Posterior vena cava (tissue), 2 donors: ENCODE measurements around the gene ATP10A. TPM values are rescaled to one million over a fixed set of nuclear protein-coding genes. Genes with fewer than 3 reads are reported as not detected.

Experiments
- DNase-seq: peaks from one replicate; pipeline ENCODE4 v3.0.0-alpha.2; 2020; ENCODE audit warnings: low spot score
- intact Hi-C, 2 donors: fragments of 100-400 bp; cut with DNase I; formaldehyde crosslinking; loops; one replicate each; pipeline versions ENCODE4 v1.14.1 to v1.14.2; 2022 to 2023
- total RNA-seq, 2 donors: library from RNA; stranded (reverse); fragmentation: NEBNext Ultra II Directional; extraction: Animal tissue kit (Norgen Biotek cat#: 25700); gene quantifications; one replicate each; pipeline ENCODE4 v1.2.1, GENCODE V29; 2021
- donor health status: DM: yes; HTN: yes; CAD: no.
- donor health status: DM: yes; HTN: yes; CAD: no.

ATP10A gene
- total RNA-seq, 2 donors from 2014 or later = 18.7 to 21.5 TPM

GRCh38 chr15:25736461-25736860 is 126.7 kb downstream of the ATP10A start:
- intact Hi-C loops = no loop called here
- DNase-seq = no peak

- no peak for DNase-seq
- intact Hi-C loops = no loop called here
These were observed 127.4 kb downstream of the ATP10A start for GRCh38 chr15:25735550-25736384.

DNA sequence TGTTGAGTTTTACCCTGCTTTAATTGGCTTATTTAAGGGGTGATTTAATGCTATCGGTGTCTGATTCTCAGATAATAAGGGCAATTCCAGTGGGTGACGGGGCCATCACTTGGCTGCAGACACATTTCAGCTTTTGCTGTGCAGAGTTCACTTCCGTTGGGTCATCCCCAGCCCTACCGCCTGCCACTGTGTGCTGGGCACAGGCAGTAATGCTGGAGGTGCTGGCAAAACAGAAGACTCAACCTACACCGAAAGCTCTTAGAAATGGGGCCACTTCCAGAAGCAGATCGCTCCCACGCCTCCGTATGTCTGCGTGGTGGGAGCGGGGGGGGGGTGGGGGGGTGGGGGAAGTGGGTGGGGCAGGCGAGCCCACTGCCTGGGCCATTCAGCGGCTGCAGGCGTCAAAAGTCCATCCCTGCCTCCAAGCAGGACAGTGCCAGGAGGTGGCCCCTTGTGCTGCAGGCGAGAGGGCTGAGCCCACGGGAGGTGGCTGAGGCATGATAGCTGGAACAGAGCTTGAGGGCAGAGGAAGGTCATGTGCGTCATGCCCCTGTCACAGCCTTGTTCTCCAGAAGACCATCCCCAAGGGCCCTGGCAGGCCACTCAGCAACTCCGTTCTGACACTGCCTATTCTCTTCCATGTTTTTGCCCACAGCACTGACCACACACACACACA is 128.3 kb downstream of the ATP10A start:
- intact Hi-C loops = no loop called here
- DNase-seq = no peak

GRCh38 chr15:25733856-25734679 is 129.1 kb downstream of the ATP10A start:
- DNase-seq = no peak
- intact Hi-C loops = no loop called here

- intact Hi-C loops = no loop called here
- DNase-seq = no peak
These were observed 129.9 kb downstream of the ATP10A start for GRCh38 chr15:25733036-25733855.

DNA sequence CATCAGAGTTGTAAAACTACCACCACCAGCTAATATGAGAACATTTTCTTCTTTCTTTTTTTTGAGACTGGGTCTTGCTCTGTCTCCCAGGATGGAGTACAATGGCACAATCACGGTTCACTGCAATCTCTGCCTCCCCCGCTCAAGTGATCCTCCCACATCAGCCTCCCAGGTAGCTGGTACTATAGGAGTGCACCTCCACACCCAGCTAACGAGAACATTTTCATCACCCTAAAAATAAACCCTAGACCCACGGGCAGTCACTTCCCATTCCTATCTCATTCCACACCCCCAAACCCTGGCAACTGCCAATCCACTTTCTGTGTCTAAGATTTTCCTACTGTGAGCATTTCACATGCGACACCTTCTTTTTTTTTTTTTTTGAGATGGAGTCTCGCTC is 130.9 kb downstream of the ATP10A start:
- intact Hi-C loops = no loop called here
- no peak for DNase-seq

- intact Hi-C loops = no loop called here
- DNase-seq = no peak
These were observed 131.7 kb downstream of the ATP10A start for GRCh38 chr15:25731411-25731810.

- intact Hi-C loops = no loop called here
- DNase-seq = no peak
These were observed 132.2 kb downstream of the ATP10A start for GRCh38 chr15:25730918-25731317.

- no peak for DNase-seq
- intact Hi-C loops = no loop called here
These were observed 134.3 kb downstream of the ATP10A start for GRCh38 chr15:25728816-25729215.

DNA sequence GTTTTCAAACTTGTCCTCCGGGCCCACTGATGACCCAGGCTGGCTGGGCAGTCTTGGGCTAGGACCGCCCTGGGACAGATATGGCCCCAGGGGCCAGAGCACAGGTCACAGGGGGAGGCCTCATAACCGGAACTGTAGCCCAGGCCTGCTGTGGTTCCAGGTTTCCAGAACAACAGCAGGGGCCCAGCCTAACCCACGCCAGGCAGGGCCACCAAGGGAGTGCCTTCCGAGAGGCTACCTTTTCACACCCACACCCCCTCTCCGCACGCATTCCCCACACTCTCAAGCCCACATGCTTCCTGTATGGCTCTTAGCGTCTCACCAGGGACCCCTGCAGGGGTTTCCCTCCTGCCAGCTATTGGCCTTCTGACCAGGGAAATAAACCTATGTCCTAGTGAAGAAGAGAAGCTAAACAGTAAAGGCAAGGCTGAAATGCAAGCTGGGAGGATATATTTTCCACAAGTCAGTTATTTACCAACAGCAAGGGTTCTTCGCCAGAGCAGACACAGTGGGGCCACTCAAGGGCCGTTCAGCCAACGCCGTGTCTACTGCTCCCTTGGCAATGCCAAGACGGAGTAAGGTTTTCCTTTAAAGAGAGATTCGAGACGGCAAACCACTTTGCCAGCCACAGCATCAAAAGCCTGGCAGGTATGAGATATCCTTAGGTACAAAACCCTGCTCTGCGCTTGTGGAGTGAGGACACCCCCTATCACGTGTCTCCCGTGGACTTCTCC is 135.1 kb downstream of the ATP10A start:
- DNase-seq = no peak
- intact Hi-C loops = no loop called here

DNA sequence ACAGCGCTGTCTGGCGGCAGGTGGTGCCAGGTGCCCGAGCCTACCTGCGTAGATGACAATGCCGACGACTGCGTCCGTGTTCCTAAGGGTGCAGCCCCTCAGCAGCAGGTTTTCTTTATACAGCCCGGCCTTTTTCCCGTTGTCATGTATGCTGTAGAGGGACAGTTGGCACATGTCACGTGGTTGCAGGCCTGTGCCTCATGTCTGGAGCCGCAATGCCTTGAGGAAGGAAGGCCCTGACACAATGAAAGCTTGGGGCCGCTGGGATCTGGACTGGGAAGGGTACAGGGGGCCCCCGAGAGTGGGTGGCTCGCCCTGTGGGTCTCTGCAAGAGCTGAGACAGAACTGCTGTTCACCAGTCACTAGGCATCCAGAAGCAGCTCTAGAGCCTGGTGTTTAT is 136.0 kb downstream of the ATP10A start:
- intact Hi-C loops = no loop called here

DNA sequence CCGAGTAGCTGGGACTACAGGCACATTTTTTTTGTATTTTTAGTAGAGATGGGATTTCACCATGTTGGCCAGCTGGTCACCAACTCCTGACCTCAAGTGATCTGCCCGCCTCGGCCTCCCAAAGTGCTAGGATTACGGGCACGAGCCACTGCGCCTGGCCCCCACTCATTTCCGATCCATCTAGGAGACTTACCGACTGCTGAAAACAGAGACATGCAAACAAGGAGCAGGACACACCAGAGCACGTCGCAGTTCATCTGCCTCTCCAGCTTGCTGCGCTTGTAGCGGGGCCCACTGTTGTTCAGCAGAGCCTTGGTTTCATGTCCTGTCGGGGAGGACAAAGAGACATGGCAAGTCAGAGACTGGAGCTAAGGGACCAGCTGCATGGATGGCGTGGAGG is 137.4 kb downstream of the ATP10A start:
- peak; percentile 75 for DNase-seq
- intact Hi-C loops = no loop called here

More for the DNA sequence above, 136.0 kb downstream of the ATP10A start:
- no peak for DNase-seq

DNA sequence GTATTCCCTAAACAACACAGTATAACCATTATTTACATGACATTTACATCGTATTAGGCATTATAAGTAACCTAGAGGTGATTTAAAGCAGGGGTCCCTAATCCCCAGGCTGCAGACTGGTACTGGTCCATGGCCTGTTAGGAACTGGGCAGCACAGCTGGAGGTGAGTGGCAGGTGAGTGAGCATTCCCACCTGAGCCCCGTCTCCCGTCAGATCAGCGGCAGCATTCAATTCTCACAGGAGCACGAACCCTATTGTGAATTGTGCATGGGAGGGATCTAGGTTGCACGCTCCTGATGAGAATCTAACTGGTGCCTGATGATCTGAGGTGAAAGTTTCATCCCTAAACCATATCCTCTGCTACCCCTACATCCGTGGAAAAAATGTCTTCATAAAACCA is 138.2 kb downstream of the ATP10A start:
- DNase-seq = no peak
- intact Hi-C loops = no loop called here

GRCh38 chr15:25721605-25721955 is 141.5 kb downstream of the ATP10A start:
- DNase-seq = no peak
- intact Hi-C loops = no loop called here

DNA sequence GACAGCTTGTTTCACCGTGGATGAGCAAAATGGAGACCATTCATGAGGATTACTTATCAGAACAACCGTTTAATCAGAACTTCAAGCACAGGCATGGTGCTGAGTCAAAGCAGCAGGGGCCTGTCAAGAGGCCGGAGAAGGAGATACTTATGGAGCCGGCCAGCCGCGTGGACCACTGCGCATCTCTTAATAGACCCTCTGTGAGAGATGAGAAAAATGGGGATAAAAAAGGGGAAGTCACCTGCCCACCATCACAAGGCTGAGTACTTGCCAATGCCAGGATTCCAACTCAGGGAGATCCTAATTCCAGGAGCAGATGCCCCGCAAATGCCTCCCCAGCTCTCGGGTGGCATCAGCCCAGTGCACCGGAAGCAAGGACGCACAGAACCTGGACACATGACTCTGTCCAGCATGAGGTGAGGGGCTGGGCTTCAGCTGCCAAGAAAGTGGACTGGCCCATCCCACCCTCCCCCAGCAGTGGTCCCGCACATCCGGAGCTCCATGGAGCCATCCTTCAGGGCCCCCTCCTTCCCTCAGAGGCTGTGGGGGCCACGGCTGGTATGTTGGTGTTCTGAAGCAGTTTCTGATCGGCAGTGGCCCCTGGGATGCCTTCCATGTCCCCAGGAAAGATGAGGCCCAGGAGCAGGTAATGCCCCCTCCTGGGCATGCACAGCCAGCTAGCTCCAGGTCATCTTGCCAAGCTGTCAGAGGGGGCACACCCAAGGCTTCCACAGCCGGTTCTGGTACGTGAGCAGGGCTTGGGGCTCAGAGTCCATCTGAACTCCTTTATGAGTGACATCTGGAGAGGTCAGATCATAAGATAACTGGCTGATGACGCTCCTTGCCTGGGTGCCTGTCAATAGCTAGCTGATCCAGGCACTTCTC is 143.8 kb downstream of the ATP10A start:
- DNase-seq = no peak
- intact Hi-C loops = loop anchor here in 1 of 2 donors (10.0 kb wide), 1 partner anchor 215 kb away; no protein-coding TSS in a partner anchor

GRCh38 chr15:25718597-25718996 is 144.5 kb downstream of the ATP10A start:
- DNase-seq = no peak

GRCh38 chr15:25718169-25718536 is 145.0 kb downstream of the ATP10A start:
- intact Hi-C loops = loop anchor here in 1 of 2 donors (10.0 kb wide), 1 partner anchor 217 kb away; no protein-coding TSS in a partner anchor
- DNase-seq = peak; percentile 79

More at GRCh38 chr15:25718597-25718996, 144.5 kb downstream of the ATP10A start:
- intact Hi-C loops = loop anchor here in 1 of 2 donors (10.0 kb wide), 1 partner anchor 216 kb away; no protein-coding TSS in a partner anchor
